Astrocyte (in vitro differentiated cells and primary cell): ENCODE results near the gene ABHD11. TPM values are rescaled to one million over a fixed set of nuclear protein-coding genes. Genes with fewer than 3 reads are reported as not detected.

Experiments used
- DNase-seq: peaks from one replicate; pipeline ENCODE4 v3.0.0-alpha.2; 2010; ENCODE audit warnings: low read depth
- FAIRE-seq: peaks from 2 replicates; lab custom pipeline; 2011; peaks lifted over from hg19 to GRCh38; lab: Jason Lieb, UNC
- H2AFZ ChIP-seq: 2 replicates; pipeline ENCODE4 v1.6.0; 2012; ENCODE audit warnings: low read depth, low read length, inconsistent platforms
- H3K27ac ChIP-seq: 2 replicates; pipeline ENCODE4 v1.5.1; 2011; ENCODE audit warnings: low read depth, low read length, inconsistent platforms
- H3K27me3 ChIP-seq: 2 replicates; pipeline ENCODE4 v1.6.0; 2011; ENCODE audit warnings: low read length, inconsistent platforms; ENCODE audit not compliant: insufficient read depth
- H3K36me3 ChIP-seq: 2 replicates; pipeline ENCODE4 v1.5.1; 2011; ENCODE audit warnings: low read length, inconsistent platforms; ENCODE audit not compliant: insufficient read depth
- H3K4me1 ChIP-seq: 2 replicates; pipeline ENCODE4 v1.5.1; 2011; ENCODE audit warnings: low read length, inconsistent platforms; ENCODE audit not compliant: insufficient read depth
- H3K4me2 ChIP-seq: 2 replicates; pipeline ENCODE4 v1.6.0; 2012; ENCODE audit warnings: low read length, inconsistent platforms
- H3K4me3 ChIP-seq: 2 replicates; pipeline ENCODE4 v1.5.1; 2011; ENCODE audit warnings: low read depth, mild to moderate bottlenecking, low read length, inconsistent platforms; ENCODE audit not compliant: insufficient read depth
- H3K79me2 ChIP-seq: 2 replicates; pipeline ENCODE4 v1.6.0; 2012; ENCODE audit warnings: mild to moderate bottlenecking, low read length, inconsistent platforms; ENCODE audit not compliant: insufficient read depth
- H3K9ac ChIP-seq: 2 replicates; pipeline ENCODE4 v1.6.0; 2012; ENCODE audit warnings: mild to moderate bottlenecking, low read length, inconsistent platforms
- H3K9me3 ChIP-seq: 2 replicates; pipeline ENCODE4 v1.5.1; 2012; ENCODE audit warnings: low read depth, mild to moderate bottlenecking, low read length, inconsistent platforms; ENCODE audit not compliant: insufficient read depth
- H4K20me1 ChIP-seq: 2 replicates; pipeline ENCODE4 v1.6.0; 2012; ENCODE audit warnings: low read length, inconsistent platforms; ENCODE audit not compliant: insufficient read depth
- H3K27ac Mint-ChIP-seq: one replicate; pipeline ENCODE4 v1.8.0; 2021; ENCODE audit warnings: mild to moderate bottlenecking, mixed read lengths; ENCODE audit not compliant: unreplicated experiment
- H3K27me3 Mint-ChIP-seq: one replicate; pipeline ENCODE4 v1.8.0; 2021; ENCODE audit warnings: low read depth, mixed read lengths; ENCODE audit not compliant: unreplicated experiment
- H3K36me3 Mint-ChIP-seq: one replicate; pipeline ENCODE4 v1.8.0; 2021; ENCODE audit warnings: low read depth, mixed read lengths; ENCODE audit not compliant: unreplicated experiment
- H3K4me1 Mint-ChIP-seq: one replicate; pipeline ENCODE4 v1.8.0; 2021; ENCODE audit warnings: low read depth, mixed read lengths; ENCODE audit not compliant: unreplicated experiment
- H3K4me3 Mint-ChIP-seq: one replicate; pipeline ENCODE4 v1.8.0; 2021; ENCODE audit warnings: mild to moderate bottlenecking, moderate library complexity, mixed read lengths; ENCODE audit not compliant: unreplicated experiment
- H3K9me3 Mint-ChIP-seq: one replicate; pipeline ENCODE4 v1.8.0; 2021; ENCODE audit warnings: mild to moderate bottlenecking, mixed read lengths; ENCODE audit not compliant: unreplicated experiment
- CTCF ChIP-seq: IDR thresholded peaks from 2 replicates; pipeline ENCODE4 v1.5.1; 2011; ENCODE audit warnings: low read depth, mild to moderate bottlenecking, inconsistent platforms, low read length, moderate library complexity; ENCODE audit not compliant: insufficient read depth
- EZH2 ChIP-seq: IDR thresholded peaks from 2 replicates; pipeline ENCODE4 v1.6.1; 2012; ENCODE audit warnings: mild to moderate bottlenecking, low read length, inconsistent platforms; ENCODE audit not compliant: insufficient read depth
- total RNA-seq: library from RNA; stranded (reverse); gene quantifications from 2 replicates; pipeline ENCODE4 v1.2.1, GENCODE V29; 2021

ABHD11 gene
- total RNA-seq, 1 donor from 2014 or later: 10.8 TPM

GRCh38 chr7:73704640-73705550 lies 33.7 kb downstream of the ABHD11 start:
- no peaks in the 10 kb centered on the region for H3K27me3 Mint-ChIP-seq
- no peaks in the 10 kb centered on the region for H3K9me3 Mint-ChIP-seq
- no peak overlapping the region for H3K27ac Mint-ChIP-seq
- H3K4me3 Mint-ChIP-seq: no peak overlapping the region
- peak overlapping the region; percentile 62 for H3K4me2 ChIP-seq
- H3K9me3 ChIP-seq: no peaks in the 10 kb centered on the region
- peaks cover 17% of the 10 kb centered on the region for H3K36me3 Mint-ChIP-seq
- peaks cover 15% of the 10 kb centered on the region for H3K36me3 ChIP-seq
- TF ChIP-seq EZH2: no peak
- no peak for TF ChIP-seq CTCF
- no peak overlapping the region for H3K4me3 ChIP-seq
- H3K4me1 Mint-ChIP-seq: peaks cover 11% of the 10 kb centered on the region
- FAIRE-seq (no peak), DNase-seq (peak; percentile 79)
- peaks cover 45% of the 10 kb centered on the region for H3K79me2 ChIP-seq
- peaks cover 78% of the 10 kb centered on the region for H4K20me1 ChIP-seq
- H3K27ac ChIP-seq: peak overlapping the region; percentile 87
- H2AFZ ChIP-seq: no peak overlapping the region
- no peaks in the 10 kb centered on the region for H3K27me3 ChIP-seq
- H3K4me1 ChIP-seq: peaks cover 41% of the 10 kb centered on the region
- H3K9ac ChIP-seq: peak overlapping the region; percentile 76

- no peaks in the 10 kb centered on the region for H3K9me3 Mint-ChIP-seq
- DNase-seq (no peak), FAIRE-seq (no peak)
- Histone ChIP-seq H3K4me1 (peaks cover 41% of the 10 kb centered on the region), H3K9me3 (no peaks in the 10 kb centered on the region), H3K4me2 (peak overlapping the region; percentile 62), H3K27me3 (no peaks in the 10 kb centered on the region), H3K79me2 (peaks cover 39% of the 10 kb centered on the region), H3K27ac (peak overlapping the region; percentile 87), H2AFZ (no peak overlapping the region), H3K4me3 (no peak overlapping the region), H4K20me1 (peaks cover 78% of the 10 kb centered on the region), H3K36me3 (peaks cover 15% of the 10 kb centered on the region), H3K9ac (peak overlapping the region; percentile 76)
- TF ChIP-seq CTCF (no peak), EZH2 (no peak)
- peaks cover 19% of the 10 kb centered on the region for H3K36me3 Mint-ChIP-seq
- no peak overlapping the region for H3K27ac Mint-ChIP-seq
- no peaks in the 10 kb centered on the region for H3K27me3 Mint-ChIP-seq
- peaks cover 11% of the 10 kb centered on the region for H3K4me1 Mint-ChIP-seq
- no peak overlapping the region for H3K4me3 Mint-ChIP-seq
Observed at GRCh38 chr7:73703757-73704639, 34.6 kb downstream of the ABHD11 start.
